NT2/D1 (cell line): ENCODE data around the gene NRCAM.
"Not testable (repeated sequence)": the region's sequence is repeated elsewhere in the genome, so short reads cannot be mapped to it uniquely, and the experiment has no call there.

Experiments used
- SUZ12 ChIP-seq: IDR thresholded peaks from 2 replicates; pipeline ENCODE4 v1.6.1; 2011; ENCODE audit not compliant: insufficient read length, insufficient read depth; ENCODE audit errors: extremely low read depth
- YY1 ChIP-seq: IDR thresholded peaks from 2 replicates; pipeline ENCODE4 v1.6.1; 2011; ENCODE audit not compliant: insufficient read length, insufficient read depth
- ZNF274 ChIP-seq: IDR thresholded peaks from 2 replicates; pipeline ENCODE4 v1.6.1; 2011; ENCODE audit warnings: mild to moderate bottlenecking, low read depth, low read length

DNA sequence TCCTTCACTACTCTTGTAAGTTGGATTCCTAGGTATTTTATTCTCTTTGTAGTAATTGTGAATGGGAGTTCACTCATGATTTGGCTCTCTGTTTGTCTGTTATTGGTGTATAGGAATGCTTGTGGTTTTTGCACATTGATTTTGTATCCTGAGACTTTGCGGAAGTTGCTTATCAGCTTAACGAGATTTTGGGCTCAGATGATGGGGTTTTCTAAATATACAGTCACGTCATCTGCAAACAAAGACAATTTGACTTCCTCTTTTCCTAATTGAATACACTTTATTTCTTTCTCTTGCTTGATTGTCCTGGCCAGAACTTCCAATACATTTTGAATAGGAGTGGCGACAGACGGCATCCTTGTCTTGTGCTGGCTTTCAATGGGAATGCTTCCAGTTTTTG is 181.8 kb downstream of the NRCAM start:
- not testable (repeated sequence) for TF ChIP-seq YY1, SUZ12, ZNF274
